GM20000 (cell line): Measurements from ENCODE around the gene TRIM2.

Experiments
- DNase-seq: peaks from one replicate; pipeline ENCODE4 v3.0.0; 2012; ENCODE audit warnings: low spot score
- TF ChIP-seq, protein P1 (sequence below): IDR thresholded peaks from 2 replicates; pipeline ENCODE4 v1.5.1; 2012; ENCODE audit warnings: mild to moderate bottlenecking, control low read depth; ENCODE audit errors: extremely low read depth, missing control alignments

TRIM2 gene

GRCh38 chr4:153260132-153260531 lies 55.9 kb downstream of the TRIM2 start:
- TF ChIP-seq, protein P1, sequence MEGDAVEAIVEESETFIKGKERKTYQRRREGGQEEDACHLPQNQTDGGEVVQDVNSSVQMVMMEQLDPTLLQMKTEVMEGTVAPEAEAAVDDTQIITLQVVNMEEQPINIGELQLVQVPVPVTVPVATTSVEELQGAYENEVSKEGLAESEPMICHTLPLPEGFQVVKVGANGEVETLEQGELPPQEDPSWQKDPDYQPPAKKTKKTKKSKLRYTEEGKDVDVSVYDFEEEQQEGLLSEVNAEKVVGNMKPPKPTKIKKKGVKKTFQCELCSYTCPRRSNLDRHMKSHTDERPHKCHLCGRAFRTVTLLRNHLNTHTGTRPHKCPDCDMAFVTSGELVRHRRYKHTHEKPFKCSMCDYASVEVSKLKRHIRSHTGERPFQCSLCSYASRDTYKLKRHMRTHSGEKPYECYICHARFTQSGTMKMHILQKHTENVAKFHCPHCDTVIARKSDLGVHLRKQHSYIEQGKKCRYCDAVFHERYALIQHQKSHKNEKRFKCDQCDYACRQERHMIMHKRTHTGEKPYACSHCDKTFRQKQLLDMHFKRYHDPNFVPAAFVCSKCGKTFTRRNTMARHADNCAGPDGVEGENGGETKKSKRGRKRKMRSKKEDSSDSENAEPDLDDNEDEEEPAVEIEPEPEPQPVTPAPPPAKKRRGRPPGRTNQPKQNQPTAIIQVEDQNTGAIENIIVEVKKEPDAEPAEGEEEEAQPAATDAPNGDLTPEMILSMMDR = no peak
- no peak for DNase-seq

GRCh38 chr4:153260553-153261300 lies 56.5 kb downstream of the TRIM2 start:
- TF ChIP-seq, protein P1 = no peak

GRCh38 chr4:153261461-153261860 lies 57.2 kb downstream of the TRIM2 start:
- DNase-seq = no peak
- TF ChIP-seq, protein P1 = no peak

More at GRCh38 chr4:153260553-153261300, 56.5 kb downstream of the TRIM2 start:
- no peak for DNase-seq

GRCh38 chr4:153261914-153262313 lies 57.7 kb downstream of the TRIM2 start:
- DNase-seq = no peak
- TF ChIP-seq, protein P1 = no peak

DNA sequence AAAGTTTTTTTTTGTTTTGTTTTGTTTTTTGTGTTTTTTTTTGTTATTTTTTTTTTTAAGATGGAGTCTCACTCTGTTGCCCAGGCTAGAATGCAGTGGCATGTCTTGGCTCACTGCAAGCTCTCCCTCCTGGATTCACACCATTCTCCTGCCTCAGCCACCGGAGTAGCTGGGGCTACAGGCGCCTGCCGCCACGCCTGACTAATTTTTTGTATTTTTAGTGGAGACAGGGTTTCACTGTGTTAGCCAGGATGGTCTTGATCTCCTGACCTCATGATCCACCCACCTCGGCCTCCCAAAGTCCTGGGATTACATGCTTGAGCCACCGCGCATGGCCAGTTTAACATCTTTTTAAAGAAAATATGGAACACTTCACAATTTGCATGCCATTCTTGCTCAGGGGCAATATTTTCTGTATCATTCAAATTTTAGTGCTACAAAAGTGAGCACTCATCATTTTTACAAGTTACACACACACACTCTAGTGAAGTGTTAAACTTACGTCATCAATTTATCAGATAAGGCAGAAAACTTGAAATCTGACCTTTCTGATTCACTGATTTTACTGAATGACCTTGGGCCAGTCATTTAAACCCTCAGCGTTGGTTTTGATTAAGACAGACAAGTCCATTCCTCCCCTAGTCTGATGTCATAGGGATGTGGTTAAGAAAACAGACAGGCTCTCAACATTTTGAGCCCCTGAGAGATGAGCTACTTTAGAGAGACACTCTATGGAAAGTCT lies 61.2 kb downstream of the TRIM2 start:
- TF ChIP-seq, protein P1 = no peak
- no peak for DNase-seq

DNA sequence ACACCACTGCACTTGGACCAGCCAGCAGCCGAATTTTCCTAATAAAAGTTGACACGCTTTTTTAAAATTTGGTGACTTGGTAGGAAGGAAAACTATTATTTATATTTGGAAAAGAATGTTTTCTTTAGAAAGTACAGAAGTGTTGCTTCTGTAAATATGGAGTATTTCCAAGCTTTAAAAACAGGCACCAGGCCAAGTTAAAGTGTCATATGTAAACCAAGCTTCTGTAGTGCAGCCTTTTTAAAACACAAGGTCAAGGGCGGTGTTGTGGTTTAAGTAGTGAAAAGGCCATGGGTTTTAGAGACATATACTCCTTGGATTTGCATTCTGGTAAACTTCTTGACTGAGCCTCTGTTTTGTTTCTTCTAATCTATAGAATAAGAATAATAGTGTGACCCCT lies 62.7 kb downstream of the TRIM2 start:
- TF ChIP-seq, protein P1 = no peak

DNA sequence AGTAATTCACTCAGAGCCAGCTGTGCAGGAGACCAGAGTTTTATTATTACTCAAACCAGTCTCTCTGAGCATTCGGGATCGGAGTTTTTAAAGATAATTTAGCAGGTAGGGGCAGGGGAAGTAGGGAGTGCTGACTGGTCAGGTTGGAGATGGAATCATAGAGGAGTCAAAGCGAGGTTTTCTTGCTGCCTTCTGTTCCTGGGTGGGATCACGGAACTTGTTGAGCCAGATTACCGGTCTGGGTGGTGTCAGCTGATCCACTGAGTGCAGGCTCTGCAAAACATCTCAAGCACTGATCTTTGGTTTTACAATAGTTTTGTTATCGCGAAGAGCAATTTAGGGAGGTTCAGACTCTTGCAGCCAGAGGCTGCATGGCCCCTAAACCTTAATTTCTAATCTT lies 63.6 kb downstream of the TRIM2 start:
- no peak for DNase-seq
- TF ChIP-seq, protein P1 = no peak

More for the DNA sequence above, 62.7 kb downstream of the TRIM2 start:
- no peak for DNase-seq
